Esophagus muscularis mucosa (tissue), 3 donors: ENCODE measurements around the gene NR3C2.

ENCODE experiments used
- CTCF ChIP-seq, 3 experiments: fragments of 200-600 bp in 2 of 3; fragments of 450-650 bp in 1 of 3; sonication (generic) in 2 of 3; IDR thresholded peaks; one replicate each; pipeline ENCODE4 v1.5.1; 2017 to 2019; ENCODE audit warnings: antibody characterized with exemption in 3 of 3, mild to moderate bottlenecking in 2 of 3, moderate library complexity in 1 of 3
- POLR2A ChIP-seq: fragments of 450-650 bp; IDR thresholded peaks from one replicate; pipeline ENCODE4 v1.6.1; 2017; ENCODE audit warnings: antibody characterized with exemption, moderate library complexity, mild to moderate bottlenecking, low read depth

- TF ChIP-seq CTCF (IDR thresholded peaks at IDR 0.05) (no peak), POLR2A (no peak)
Measured at GRCh38 chr4:148429206-148429605, 13.0 kb downstream of the NR3C2 start.
